ENCODE data around the gene DUSP1.

DNA sequence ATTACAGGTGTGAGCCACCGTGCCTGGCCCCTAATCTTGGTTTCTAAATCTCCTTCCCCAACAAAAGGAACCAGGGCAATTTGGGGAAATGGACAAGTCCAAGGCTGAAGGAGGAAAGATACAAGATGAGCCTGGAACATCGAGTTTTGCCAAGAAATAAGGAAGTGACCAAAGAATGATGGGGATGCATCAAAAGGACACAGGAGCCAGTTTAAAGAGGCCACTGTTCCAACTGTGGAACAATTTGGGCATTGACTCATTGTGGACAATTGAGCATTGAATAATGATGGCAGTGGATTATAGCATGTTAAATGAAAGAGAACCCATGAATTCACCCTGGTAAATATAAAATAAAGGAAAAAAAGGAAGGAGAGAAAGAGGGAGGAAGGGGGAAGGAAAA, 47.5 kb downstream of the DUSP1 start:
- TF ChIP-seq, protein P1, sequence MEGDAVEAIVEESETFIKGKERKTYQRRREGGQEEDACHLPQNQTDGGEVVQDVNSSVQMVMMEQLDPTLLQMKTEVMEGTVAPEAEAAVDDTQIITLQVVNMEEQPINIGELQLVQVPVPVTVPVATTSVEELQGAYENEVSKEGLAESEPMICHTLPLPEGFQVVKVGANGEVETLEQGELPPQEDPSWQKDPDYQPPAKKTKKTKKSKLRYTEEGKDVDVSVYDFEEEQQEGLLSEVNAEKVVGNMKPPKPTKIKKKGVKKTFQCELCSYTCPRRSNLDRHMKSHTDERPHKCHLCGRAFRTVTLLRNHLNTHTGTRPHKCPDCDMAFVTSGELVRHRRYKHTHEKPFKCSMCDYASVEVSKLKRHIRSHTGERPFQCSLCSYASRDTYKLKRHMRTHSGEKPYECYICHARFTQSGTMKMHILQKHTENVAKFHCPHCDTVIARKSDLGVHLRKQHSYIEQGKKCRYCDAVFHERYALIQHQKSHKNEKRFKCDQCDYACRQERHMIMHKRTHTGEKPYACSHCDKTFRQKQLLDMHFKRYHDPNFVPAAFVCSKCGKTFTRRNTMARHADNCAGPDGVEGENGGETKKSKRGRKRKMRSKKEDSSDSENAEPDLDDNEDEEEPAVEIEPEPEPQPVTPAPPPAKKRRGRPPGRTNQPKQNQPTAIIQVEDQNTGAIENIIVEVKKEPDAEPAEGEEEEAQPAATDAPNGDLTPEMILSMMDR (conservative IDR thresholded peaks at IDR 0.05): no peak
- TF ChIP-seq EZH2 (IDR thresholded peaks at IDR 0.05; ENCODE audit: low read depth): no peak
